ENCODE measurements around the gene DNAAF9. TPM values are rescaled to one million over a fixed set of nuclear protein-coding genes. Genes with fewer than 3 reads are reported as not detected.
A peak's percentile ranks its signal among the peaks of the same experiment; 100 is the strongest.

The DNAAF9 gene
- total RNA-seq, 1 experiment from 2014 or later = 4.6 TPM

DNA sequence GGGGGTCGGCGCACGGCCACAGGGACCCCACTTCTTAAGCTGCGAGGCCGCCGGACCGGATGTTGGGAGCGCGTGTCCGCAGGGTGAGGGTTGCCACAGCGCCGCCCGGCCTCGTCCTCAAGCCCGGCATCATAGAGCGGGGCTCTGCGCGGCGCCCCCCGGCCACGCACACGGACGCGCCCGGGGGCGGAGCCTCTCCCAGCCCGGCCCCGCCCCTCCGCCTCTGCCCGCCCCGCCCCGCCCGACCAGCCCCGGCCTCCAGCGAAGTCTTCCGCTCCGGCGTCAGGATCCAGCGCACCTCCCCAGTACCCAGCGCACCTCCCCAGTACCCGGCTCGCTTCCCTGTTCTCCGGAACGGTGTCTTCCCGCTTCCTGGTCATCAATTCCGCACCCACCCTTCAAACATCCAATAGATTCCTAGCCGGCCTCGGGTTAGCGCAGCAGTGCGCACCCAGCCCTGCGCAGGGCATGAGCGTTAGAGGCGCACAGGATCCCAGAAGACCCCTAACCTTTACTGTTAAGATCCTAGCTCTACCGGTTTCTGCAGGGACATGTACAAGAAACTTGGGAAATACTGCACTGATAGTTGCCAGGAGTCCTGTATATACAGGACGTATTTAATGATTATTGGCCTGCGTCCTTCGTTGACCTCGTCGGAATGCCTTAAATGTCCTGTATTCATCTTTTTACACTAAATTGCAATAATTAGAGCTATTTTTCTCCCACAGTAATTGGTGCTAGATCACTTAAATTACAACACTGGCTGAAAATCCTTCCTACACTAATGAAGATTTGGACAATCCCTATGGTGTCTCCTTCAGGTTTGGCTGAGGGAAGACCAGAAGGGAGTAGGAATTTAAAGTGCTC is 535 bp upstream of the DNAAF9 start:
- DNase-seq (ENCODE audit: low read depth, low spot score) = peak; percentile 38
- Histone ChIP-seq H3K27me3 (ENCODE audit: insufficient read depth, low read length) (no peaks in the 10 kb centered on the region), H4K20me1 (ENCODE audit: insufficient read depth) (no peaks in the 10 kb centered on the region), H3K4me1 (ENCODE audit: control insufficient read depth in 1 of 2, insufficient read depth in 2 of 2, low read length in 2 of 2) (peaks cover 5 to 20% of the 10 kb centered on the region in 2 experiments; a peak in 3 of 4 replicates), H3K79me2 (ENCODE audit: insufficient read depth, low read length) (peaks cover 13% of the 10 kb centered on the region; the same call in 1 of the 2 replicates), H3K4me3 (replicated peaks in 1 of 2; ENCODE audit: low read depth in 1 of 2, low read length in 2 of 2) (peak overlapping the region; percentile 64 to 65), H3K4me2 (ENCODE audit: low read length) (peak overlapping the region; percentile 96), H3K36me3 (ENCODE audit: control insufficient read depth in 1 of 2, insufficient read depth in 2 of 2, low read length in 2 of 2) (no peaks in the 10 kb centered on the region), H3K9me3 (ENCODE audit: control insufficient read depth in 1 of 2, insufficient read depth in 1 of 2, low read depth in 1 of 2, low read length in 2 of 2) (no peaks in the 10 kb centered on the region), H3K27ac (ENCODE audit: low read depth, low read length) (peak overlapping the region; percentile 58), H3K9ac (ENCODE audit: low read length) (peak overlapping the region; percentile 63), H3K9me2 (ENCODE audit: insufficient read depth) (no peaks in the 10 kb centered on the region), H2AFZ (ENCODE audit: low read depth, low read length, poor library complexity, severe bottlenecking) (peak overlapping the region; percentile 100)
- no TSS peak for BruUV-seq (replicated peaks)
- intact Hi-C loops (cut with micrococcal nuclease) = no loop called here
- peak; percentile 76 for ATAC-seq
- TF ChIP-seq SRF (IDR thresholded peaks at IDR 0.05; ENCODE audit: low read depth) (no peak), YY1 (IDR thresholded peaks at IDR 0.05; ENCODE audit: extremely low read depth, insufficient replicate concordance, low read depth, low read length) (peak; percentile 28), SIN3A (IDR thresholded peaks at IDR 0.05; ENCODE audit: low read depth) (peak; percentile 31; the same call in 1 of the 2 replicates), EZH2phosphoT487 (IDR thresholded peaks at IDR 0.05; ENCODE audit: borderline replicate concordance) (no peak), JUND (IDR thresholded peaks at IDR 0.05) (no peak), ELF1 (IDR thresholded peaks at IDR 0.05; ENCODE audit: borderline replicate concordance, low read depth) (peak; percentile 17; the same call in 1 of the 2 replicates), POLR2AphosphoS5 (IDR thresholded peaks at IDR 0.05; ENCODE audit: low read depth, low read length) (peak; percentile 69)
- TF ChIP-seq, protein P1, sequence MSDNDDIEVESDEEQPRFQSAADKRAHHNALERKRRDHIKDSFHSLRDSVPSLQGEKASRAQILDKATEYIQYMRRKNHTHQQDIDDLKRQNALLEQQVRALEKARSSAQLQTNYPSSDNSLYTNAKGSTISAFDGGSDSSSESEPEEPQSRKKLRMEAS (IDR thresholded peaks at IDR 0.05) = peak; percentile 54; the same call in 1 of the 2 replicates
- CTCF ChIA-PET = interaction anchor here (0.7 kb wide), 1 partner anchor 91 kb away, joined by 3 read pairs; no protein-coding TSS in a partner anchor
- POLR2A ChIA-PET = no interaction called here
- RAD21 ChIA-PET (ENCODE audit: low non-redundant PET in 1 of 2, low total read pairs in 2 of 2, uncharacterized antibody in 2 of 2, unreplicated experiment in 2 of 2) = no interaction called here
